ENCODE results near the gene TAS1R3. TPM values are rescaled to one million over a fixed set of nuclear protein-coding genes. Genes with fewer than 3 reads are reported as not detected.

TAS1R3 gene
- total RNA-seq, 1 experiment from 2014 or later, result 0.22 TPM

- CTCF ChIA-PET, result no interaction called here
These were observed 26.9 kb downstream of the TAS1R3 start for GRCh38 chr1:1357871-1358432.

More at GRCh38 chr1:1357871-1358432, 26.9 kb downstream of the TAS1R3 start:
- H3K4me1 Mint-ChIP-seq, result peaks cover 30% of the 10 kb centered on the region
- peak overlapping the region; percentile 45; the same call in 1 of the 2 replicates for H3K27ac Mint-ChIP-seq
- H3K4me3 Mint-ChIP-seq, result no peak overlapping the region; the same call in 1 of the 2 replicates
- no peaks in the 10 kb centered on the region for H3K9me3 Mint-ChIP-seq
- peaks cover 20% of the 10 kb centered on the region for H3K27me3 Mint-ChIP-seq (ENCODE audit: low read depth)
- no peaks in the 10 kb centered on the region for H3K36me3 Mint-ChIP-seq
- TF ChIP-seq NR2C2 (CRISPR knock-in tag; IDR thresholded peaks at IDR 0.05), result no peak
- no peak for TF ChIP-seq ATF1 (CRISPR knock-in tag; IDR thresholded peaks at IDR 0.05)
- no peak for TF ChIP-seq E2F5 (CRISPR knock-in tag; IDR thresholded peaks at IDR 0.05)
- no peak for TF ChIP-seq HMGA2 (CRISPR knock-in tag; IDR thresholded peaks at IDR 0.05)
- TF ChIP-seq SMAD3 (CRISPR knock-in tag; IDR thresholded peaks at IDR 0.05; ENCODE audit: borderline replicate concordance), result no peak
- no peak for TF ChIP-seq PREB (CRISPR knock-in tag; IDR thresholded peaks at IDR 0.05; ENCODE audit: borderline replicate concordance)
- TF ChIP-seq ZMAT4 (CRISPR knock-in tag; IDR thresholded peaks at IDR 0.05), result no peak
- no peak for TF ChIP-seq NFE2L1 (CRISPR knock-in tag; IDR thresholded peaks at IDR 0.05)
- TF ChIP-seq EMX1 (CRISPR knock-in tag; IDR thresholded peaks at IDR 0.05), result no peak
- TF ChIP-seq MXD4 (CRISPR knock-in tag; IDR thresholded peaks at IDR 0.05; ENCODE audit: borderline replicate concordance), result no peak
- TF ChIP-seq ZNF416 (CRISPR knock-in tag; IDR thresholded peaks at IDR 0.05), result no peak
- TF ChIP-seq NFATC4 (CRISPR knock-in tag; IDR thresholded peaks at IDR 0.05), result no peak
- TF ChIP-seq NFYB (CRISPR knock-in tag; conservative IDR thresholded peaks at IDR 0.05; ENCODE audit: low read depth), result no peak
- no peak for TF ChIP-seq ESRRA (CRISPR knock-in tag; IDR thresholded peaks at IDR 0.05; ENCODE audit: borderline replicate concordance)
- TF ChIP-seq CREM (CRISPR knock-in tag; IDR thresholded peaks at IDR 0.05), result no peak
- no peak for TF ChIP-seq ZNF532 (CRISPR knock-in tag; IDR thresholded peaks at IDR 0.05; ENCODE audit: borderline replicate concordance)
- no peak for TF ChIP-seq SMAD4 (CRISPR knock-in tag; IDR thresholded peaks at IDR 0.05)
- POLR2A ChIA-PET, result interaction anchor here (1.2 kb wide), 1 partner anchor 13 kb away, joined by 4 read pairs; no protein-coding TSS in a partner anchor
- no peak for ATAC-seq
- no peak for DNase-seq (ENCODE audit: low spot score)

All from WTC11 (cell line).